Left renal pelvis (tissue), 4 donors: Measurements from ENCODE around the gene COA8. TPM values are rescaled to one million over a fixed set of nuclear protein-coding genes. Genes with fewer than 3 reads are reported as not detected.
A peak's percentile ranks its signal among the peaks of the same experiment; 100 is the strongest.

Experiments used
- DNase-seq, 4 donors: peaks; one replicate each; pipeline ENCODE4 v3.0.0-alpha.2; 2013; ENCODE audit warnings: low read depth in 4 of 4, low spot score in 3 of 4
- polyA plus RNA-seq, 4 donors: library from polyadenylated mRNA; unstranded; fragments of 120-200 nt; gene quantifications; one replicate each; pipeline ENCODE4 v1.2.1, GENCODE V29; 2013; ENCODE audit not compliant: insufficient read length in 4 of 4

The COA8 gene
- polyA plus RNA-seq, 4 donors, result 26.7 to 46.0 (median 42.1) TPM

DNA sequence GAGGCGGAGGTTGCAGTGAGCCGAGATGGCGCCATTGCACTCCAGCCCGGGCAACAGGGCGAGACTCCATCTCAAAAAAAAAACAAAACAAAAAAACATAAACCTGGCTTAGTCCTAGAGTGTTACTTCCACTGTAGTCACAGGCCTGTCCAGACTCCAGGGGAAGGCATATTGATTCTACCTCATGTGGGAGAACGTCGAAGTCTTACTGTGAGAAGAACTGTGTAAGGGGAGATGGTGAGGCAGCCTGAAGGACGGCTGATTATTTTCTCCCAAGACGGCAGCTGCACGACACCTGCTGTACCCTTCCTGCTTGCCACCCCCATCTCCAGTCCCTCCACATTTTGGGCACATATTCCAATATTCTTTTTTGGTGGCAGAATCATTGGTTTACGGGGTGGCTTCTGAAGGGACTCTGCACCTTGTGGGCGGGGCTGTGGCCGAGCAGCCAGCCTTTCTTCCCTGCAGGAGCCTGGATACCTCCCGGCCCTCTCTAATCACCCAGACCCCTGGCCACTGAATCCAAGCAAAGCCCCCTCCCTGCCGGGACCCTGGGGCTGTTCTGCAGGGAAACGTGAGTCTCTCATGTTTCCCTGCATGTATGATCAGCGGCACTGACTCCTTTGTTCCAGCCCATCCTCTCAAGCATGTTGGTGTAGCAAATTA, 54.0 kb downstream of the COA8 start:
- no peak for DNase-seq

DNA sequence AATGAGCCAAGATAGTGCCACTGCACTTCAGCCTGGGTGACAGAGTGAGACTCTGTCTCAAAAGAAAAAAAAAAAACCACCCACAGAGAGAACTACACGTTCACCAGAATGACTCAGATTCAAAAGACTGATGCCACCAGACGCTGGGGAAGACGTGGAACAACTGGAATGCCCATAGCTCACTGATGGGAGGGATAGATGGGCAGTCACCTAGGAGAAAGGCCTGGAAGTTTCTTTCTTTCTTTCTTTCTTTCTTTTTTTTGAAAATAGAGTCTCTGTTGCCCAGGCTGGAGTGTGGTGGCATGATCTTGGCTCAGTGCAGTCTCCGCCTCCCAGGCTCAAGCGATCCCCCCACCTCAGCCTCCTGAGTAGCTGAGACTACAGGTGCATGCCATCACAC, 56.3 kb downstream of the COA8 start:
- no peak for DNase-seq

DNA sequence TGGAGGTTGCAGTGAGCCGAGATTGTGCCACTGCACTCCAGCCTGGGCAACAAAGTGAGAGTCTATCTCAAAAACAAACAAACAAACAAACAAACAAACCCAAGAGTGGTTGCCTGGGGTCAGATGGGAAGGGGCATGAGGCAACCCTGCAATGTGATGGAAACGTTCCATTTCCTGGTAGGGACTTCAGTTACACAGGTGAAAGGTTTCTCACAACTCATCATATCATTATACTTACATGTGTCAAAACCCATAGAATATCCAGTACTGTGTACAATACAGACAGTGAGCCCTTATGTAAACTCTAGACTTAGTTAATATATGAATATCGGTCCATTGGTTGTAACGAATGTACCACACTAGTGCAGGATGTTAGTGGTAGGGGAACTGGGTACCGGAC, 59.1 kb downstream of the COA8 start:
- no peak for DNase-seq

DNA sequence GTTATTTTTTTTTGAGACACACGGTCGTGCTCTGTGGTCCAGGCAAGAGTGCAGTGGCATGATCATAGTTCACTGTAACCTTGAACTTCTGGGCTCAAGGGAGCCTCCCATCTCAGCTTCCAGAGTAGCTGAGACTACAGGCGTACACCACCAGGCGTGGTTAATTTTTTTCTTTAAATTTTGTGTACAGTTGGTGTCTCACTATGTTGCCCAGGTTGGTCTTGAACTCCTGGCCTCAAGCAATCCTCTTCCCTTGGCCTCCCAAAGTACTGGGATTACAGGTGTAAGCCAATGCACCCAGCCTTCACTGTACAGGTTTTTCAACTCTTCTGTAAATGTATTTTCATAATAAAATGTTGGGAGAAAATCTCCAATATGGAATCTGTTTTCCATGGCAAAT, 60.5 kb downstream of the COA8 start:
- no peak for DNase-seq

DNA sequence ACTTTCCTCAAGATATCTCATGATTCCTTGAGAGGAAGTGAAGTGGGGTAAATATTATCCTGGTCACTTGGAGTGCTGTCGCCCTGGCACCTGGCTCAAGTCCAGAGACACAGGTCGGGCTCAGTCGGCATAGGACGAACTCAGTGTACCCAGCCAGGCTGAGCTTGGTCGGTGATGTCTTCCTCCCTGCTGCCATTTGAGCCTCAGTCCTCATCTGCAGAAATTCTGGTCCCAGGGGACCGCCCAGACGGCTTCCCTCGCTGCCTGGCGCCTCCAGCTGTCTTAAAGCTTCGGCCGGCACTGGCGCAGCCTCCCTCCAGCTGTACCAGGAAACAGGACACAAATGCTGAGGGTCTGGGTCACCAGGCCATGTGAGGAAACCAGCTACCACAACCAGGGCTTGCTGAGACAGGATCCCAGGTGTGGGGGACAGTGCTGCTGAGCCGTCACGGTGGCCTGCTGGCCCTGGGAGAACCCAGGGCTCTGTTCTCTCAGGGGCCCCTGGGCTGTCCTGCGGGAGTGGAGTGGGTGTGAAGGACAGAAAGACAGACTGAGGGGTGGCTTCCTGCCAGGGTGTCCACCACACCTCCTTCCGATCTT, 61.2 kb downstream of the COA8 start:
- DNase-seq, result no peak

DNA sequence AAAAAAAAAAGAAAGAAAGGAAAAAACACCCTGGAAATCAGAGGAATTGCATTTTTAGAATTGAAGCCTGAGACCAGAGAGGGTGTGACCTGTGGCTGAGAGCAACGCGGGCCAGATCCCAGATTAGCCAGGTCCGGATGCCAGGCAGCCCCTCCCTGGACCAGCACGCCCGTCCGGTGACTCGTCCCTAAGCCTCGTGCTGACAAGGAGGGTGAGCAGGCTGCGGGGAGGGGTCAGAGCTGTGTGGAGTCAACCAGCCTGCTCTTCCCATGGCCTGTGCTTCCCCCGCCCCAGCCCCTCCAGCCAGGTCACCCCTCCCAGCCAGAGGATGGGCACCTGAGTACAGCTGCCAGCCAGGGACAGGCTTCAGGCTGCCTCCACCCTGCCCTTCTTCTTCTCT, 62.1 kb downstream of the COA8 start:
- DNase-seq, result no peak

DNA sequence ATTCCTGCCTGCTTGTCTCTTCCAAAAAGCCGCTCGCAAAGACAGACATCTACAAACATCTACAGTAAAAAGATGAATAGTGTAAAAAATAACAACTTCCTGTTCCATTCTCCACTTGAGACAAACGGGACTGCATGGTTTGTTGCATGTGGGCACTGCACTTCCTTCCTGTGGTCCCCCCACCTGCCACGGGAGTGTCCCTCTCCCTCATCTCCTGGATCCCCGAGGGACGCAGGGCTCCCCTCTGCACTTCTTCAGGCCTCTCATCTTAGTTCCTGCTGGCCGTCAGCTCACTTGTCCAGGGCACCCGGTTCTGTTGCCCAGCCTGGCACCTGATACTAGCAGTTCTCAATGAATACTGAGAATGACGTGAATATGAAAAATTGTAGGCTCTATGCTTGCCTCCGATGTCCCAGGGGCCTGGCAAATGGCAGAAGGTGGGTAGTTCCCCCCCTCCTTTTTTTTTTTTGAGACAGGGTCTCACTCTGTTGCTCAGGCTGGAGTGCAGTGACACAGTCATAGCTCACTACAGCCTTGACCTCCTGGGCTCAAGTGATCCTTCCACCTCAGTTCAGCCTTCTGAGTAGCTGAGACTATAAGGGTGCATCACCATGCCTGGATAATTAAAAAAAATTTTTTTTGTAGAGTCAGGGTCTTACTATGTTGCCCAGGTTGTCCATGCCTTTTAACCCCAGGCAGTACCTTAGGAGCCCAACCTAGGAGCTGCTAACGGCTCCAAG, 62.8 kb downstream of the COA8 start:
- no peak for DNase-seq

DNA sequence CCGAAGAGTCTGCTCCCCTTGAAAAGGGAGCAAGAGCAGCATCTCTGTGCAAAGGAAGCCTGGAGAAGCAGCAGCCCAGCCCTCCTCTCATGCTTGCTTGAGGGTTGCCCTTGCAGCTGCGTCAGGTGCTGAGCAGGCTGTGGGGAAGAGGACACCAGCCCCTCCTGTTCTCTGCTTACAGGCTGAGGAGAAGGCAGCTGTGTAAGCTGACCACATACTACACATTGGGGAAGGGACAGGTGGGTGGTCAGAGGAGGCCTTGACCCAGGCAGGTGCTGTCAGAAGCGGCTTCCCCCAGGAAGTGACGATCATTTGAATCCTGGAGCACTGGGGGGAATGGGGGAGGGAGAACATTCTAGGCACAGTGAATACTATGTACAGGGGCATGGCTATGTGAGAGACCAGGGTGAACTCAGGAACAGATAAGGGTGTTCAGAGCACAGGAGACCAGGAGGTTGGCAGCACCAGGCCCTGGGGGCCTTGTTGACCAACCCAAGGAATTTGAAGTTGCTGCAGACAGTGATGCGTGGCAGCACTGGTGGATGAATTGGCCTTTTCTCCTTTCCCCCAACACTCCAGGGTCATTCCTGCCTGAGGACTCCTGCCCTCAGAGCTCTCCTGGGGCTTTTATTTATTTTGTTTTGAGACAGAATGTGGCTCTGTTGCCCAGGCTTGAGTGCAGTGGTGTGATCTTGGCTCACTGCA, 63.5 kb downstream of the COA8 start:
- DNase-seq, result no peak

DNA sequence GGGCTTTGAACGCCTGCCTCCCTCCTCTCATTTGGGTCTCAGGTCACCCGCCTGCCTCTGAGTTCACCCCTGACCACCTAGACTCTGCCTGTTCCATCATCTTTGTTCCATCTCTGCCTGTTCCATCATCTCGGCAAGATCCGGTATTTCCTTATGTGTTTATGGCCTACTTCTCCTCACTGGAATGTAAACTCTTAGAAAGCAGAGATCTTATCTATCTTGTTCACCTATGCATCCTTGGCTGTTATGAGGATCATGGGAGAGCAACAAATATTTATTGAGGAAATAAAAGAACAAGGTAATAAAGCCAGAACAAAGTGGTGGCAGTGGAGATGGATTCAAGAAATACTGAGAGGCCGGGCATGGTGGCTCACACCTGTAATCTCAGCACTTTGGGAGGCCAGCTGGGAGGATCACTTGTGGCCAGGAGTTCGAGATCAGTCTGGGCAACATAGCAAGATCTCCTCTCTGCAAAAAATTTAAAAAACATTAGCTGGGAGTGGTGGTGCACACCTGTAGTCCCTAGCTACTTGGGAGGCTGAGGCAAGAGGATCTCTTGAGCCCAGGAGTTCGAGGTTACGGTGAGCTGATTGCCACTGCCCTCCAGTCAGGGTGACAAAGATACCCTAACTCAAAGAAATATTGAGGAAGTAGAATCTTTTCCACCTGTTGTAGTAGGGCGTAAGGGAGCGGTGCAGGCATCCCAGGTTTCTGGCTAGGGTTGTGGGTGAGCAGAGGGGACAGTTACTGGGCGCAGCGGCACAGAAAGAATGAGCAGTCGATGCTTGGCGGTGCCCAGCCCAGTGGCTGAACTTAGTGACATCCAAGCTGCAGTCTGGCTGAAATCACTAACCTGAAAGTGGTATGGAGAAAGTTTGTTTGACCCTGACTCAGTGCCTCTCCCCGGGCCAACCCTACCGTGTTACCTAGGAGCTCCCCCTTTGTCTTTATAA, 64.6 kb downstream of the COA8 start:
- no peak for DNase-seq

DNA sequence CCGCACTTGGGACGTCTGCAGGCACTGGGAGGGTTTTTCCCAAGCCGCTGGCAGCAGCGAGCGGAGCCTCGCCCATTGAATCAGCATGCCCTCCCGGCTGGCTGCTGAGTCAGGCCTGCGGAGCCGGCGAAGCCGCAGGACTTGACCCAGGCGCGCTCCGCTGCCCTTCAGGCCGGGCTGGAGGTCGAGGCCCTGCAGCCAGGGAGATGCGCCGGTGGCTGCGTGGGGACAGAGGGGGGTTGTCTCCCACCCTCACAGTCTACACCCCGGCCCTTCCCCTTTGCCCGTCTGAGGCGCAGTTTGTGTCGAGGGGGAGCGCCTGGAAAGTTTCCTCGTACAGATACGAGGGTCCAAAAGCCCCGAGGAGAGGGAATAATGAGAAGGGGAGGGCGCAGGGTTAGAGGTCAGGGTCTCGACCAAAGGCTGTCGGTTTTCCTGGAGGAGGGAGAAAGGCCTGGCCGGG, 65.5 kb downstream of the COA8 start:
- peak in 1 of 4 donors; percentile 19 for DNase-seq

DNA sequence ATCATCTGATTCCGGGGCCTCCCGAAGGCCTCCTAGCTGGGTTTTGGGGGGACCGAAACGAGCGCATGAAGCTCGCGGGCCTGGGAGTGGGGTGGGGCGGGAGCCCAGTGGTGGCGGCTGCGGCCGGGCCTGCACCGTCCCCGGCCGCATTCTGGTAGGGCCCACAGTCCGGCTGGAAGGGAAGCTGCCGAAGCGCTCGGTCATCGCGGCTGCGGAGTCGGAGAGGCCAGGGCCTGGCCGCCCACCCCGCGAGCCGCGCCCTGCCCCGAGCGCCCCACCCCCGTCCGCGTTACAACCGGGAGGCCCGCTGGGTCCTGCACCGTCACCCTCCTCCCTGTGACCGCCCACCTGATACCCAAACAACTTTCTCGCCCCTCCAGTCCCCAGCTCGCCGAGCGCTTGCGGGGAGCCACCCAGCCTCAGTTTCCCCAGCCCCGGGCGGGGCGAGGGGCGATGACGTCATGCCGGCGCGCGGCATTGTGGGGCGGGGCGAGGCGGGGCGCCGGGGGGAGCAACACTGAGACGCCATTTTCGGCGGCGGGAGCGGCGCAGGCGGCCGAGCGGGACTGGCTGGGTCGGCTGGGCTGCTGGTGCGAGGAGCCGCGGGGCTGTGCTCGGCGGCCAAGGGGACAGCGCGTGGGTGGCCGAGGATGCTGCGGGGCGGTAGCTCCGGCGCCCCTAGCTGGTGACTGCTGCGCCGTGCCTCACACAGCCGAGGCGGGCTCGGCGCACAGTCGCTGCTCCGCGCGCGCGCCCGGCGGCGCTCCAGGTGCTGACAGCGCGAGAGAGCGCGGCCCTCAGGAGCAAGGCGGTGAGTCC, 66.1 kb downstream of the COA8 start, which contains the start of gene KLC1:
Gene KLC1 (plus strand): TSS at position 528 of the 819 bp plus-strand sequence. CDS start 25,354 bp downstream, outside the sequence.
- DNase-seq, result peak in 1 of 4 donors; percentile 63

DNA sequence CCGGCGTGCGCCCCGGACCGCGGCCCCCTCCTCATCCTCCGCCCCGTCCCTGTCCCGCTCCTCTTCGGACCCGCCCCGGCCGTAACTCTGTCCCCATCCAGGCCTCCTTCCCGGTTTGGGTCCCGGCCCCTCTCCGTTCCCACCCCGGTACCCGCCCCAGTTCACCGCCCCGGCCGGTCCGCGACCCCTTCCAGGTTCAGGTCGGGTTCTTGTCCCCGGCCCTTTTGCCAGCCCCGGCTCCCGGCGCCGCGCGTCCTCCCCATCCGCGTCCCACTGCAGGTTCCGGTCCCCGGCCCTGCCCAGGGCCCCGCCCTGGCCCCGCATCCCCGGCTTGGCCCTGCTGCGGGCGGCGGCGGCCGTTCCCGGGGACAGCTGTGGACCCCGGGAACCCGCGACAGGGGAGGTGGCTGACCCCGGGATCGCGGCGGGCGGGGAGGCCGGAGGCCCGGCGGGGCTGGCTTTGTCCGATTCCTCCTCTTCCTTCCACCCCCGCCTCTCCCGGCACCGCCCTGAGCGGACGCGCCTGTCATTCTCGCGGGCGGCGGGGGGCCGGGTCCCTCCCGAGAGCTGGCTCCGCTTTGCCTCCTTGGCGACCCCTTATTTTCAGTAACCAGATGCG, 66.9 kb downstream of the COA8 start:
- peak in 1 of 4 donors; percentile 21 for DNase-seq

DNA sequence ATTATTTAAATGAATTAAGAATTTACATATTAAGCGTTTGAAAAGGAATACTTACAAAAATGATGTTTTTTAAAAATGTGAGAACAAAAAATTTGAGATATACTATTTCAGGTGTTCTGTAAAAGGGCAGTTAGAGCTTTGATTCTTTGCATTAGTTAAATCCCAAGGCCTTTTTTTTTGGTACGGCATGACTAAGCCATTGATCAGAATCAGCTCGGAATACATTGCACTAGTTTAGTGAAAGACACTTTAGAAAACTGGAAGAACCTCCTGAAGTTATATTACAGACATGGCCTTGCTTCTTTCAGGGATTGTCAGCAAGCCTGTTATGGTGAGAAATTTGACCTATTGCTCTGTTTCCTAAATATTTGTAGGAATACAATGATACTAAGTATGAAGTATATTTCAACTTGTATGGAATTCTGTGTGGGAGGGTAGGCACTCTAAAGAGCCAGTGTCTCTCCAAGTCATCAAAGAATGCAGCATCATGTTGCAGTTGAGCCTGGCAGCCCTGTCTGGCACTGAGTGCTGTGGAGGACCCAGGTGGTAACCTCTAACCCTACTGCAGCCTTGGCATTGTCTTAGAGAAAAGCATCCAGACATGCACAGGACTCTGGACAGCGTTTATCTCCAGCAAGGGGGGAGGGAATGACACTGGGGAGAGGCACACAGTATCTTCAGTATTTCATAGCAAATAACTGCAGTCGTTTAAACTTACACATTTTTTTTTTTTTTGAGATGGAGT, 67.8 kb downstream of the COA8 start:
- DNase-seq, result no peak

DNA sequence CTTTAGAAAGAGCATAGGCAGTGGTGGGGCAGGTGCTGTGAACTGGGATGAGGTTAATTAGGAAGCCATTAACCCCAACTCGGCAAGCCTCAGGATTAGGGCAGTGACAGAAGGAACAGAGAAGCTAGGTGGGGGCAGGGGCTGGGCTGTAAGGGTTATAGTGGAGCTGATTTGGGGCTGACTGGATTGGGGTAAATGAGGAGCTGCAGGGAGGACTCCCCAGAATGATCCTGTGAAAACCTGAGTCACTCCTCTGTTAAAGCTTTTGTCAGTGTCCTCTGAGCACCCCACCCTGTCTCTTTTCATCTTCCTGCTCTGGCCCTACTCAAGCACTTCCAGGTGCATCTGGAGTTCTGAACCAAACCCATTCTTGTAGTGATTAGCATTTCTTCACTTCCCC, 70.6 kb downstream of the COA8 start:
- no peak for DNase-seq

DNA sequence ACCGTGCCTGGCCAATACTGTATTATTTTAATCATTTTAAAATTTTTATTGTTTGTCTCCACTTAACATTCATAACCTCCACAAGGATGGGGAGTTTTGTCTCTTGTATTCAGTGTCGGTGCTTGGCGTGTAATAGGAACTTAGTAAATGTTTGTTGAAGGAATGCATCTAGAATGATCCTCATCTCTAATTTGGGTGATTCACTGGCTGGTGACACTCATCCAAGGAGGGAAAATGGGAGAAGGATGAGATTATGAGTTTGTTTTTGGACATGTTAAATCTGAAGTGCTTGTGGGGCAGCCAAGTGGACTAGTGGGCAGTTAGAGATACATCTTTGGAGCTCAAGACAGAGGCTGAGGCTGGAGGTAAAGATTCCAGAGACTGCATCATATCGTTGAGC, 71.4 kb downstream of the COA8 start:
- DNase-seq, result no peak

DNA sequence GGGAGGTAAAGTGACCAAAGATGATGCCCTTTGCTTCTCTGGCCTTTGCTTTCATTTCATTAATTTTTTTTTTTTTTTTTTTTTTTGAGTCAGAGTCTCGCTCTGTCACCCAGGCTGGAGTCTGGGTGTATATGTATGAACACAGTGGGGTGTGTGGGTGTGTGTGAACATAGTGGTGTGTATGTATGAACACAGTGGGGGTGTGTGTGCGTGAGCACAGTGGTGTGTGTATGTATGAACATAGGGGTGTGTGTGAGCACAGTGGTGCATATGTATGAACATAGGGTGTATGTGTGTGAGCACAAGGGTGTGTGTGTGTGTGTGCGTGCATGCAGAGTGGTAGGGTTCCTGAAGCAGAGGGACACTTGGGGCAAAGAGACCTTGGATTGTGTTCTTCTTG, 75.8 kb downstream of the COA8 start:
- DNase-seq, result no peak
